ENCODE measurements around the gene TOX2. TPM values are rescaled to one million over a fixed set of nuclear protein-coding genes. Genes with fewer than 3 reads are reported as not detected.

The TOX2 gene
- total RNA-seq, 6 experiments from 2014 or later: 1.5 to 5.0 (median 2.2) TPM

DNA sequence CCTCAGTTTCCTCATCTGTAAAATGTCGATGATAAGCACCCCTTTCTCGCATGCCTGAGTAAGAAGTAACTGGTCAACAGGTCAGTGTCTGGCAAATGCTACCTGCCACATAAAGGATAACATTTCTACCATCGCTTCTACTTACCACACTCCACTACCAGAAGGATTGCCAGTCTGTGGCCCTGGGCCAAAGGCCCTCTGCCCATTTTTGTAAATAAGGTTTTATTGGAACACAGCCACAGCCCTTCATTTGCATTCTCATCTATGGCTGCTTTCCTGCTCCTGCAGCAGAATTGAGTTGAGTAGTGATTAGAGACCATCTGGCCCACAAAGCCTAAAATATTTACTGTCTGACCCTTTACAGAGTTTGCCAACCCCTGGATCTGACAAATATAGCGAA lies 121.8 kb downstream of the TOX2 start:
- DNase-seq (peak in 1 of 3 donors; percentile 26), ATAC-seq (no peak)
- intact Hi-C loops (cut with DNase I): no loop called here
- Histone ChIP-seq H3K4me3 (no peak overlapping the region), H3K36me3 (no peaks in the 10 kb centered on the region), H3K4me1 (no peaks in the 10 kb centered on the region), H3K27me3 (no peaks in the 10 kb centered on the region), H3K9me3 (no peaks in the 10 kb centered on the region), H3K27ac (no peak overlapping the region)
- WGBS (ENCODE audit: insufficient coverage, low coverage, low lambda C conversion rate, missing lambda C conversion rate): 63% methylated on average over 2 of the region's 4 CpGs
- TF ChIP-seq, protein P1, sequence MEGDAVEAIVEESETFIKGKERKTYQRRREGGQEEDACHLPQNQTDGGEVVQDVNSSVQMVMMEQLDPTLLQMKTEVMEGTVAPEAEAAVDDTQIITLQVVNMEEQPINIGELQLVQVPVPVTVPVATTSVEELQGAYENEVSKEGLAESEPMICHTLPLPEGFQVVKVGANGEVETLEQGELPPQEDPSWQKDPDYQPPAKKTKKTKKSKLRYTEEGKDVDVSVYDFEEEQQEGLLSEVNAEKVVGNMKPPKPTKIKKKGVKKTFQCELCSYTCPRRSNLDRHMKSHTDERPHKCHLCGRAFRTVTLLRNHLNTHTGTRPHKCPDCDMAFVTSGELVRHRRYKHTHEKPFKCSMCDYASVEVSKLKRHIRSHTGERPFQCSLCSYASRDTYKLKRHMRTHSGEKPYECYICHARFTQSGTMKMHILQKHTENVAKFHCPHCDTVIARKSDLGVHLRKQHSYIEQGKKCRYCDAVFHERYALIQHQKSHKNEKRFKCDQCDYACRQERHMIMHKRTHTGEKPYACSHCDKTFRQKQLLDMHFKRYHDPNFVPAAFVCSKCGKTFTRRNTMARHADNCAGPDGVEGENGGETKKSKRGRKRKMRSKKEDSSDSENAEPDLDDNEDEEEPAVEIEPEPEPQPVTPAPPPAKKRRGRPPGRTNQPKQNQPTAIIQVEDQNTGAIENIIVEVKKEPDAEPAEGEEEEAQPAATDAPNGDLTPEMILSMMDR (IDR thresholded peaks at IDR 0.05): no peak
- TF ChIP-seq POLR2A (IDR thresholded peaks at IDR 0.05): no peak

DNA sequence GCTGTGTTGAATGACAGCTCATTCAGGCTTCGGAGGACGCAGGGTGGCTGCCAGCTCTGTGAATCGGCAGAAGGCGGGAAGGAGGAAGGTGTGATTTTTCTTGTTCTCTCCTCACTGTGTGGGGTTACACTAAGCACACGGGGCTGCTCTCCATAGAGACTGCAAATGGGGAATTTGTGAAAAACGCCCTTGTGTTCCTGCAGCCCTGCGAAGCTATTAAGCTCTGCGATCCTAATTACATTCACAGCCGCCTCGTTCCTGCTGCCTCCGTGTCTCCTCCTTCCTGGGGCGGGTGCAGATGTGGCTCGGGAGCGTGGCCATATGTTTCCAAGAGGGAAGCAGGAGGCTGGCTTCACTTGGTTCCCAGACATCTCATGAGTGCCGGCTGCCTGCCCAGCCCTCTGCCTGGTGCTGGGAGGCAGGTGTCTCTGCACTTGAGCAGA lies 124.0 kb downstream of the TOX2 start:
- 32% methylated on average over 10 of the region's 15 CpGs for WGBS (ENCODE audit: insufficient coverage, low coverage, low lambda C conversion rate, missing lambda C conversion rate)
- H3K4me1 ChIP-seq: no peaks in the 10 kb centered on the region
- H3K9me3 ChIP-seq: no peaks in the 10 kb centered on the region
- TF ChIP-seq, protein P1 (IDR thresholded peaks at IDR 0.05): no peak
- TF ChIP-seq POLR2A (IDR thresholded peaks at IDR 0.05): no peak
- no peak overlapping the region for H3K27ac ChIP-seq
- H3K36me3 ChIP-seq: no peaks in the 10 kb centered on the region
- no peaks in the 10 kb centered on the region for H3K27me3 ChIP-seq
- no peak overlapping the region for H3K4me3 ChIP-seq
- ATAC-seq (no peak), DNase-seq (no peak)
- intact Hi-C loops (cut with DNase I): no loop called here

DNA sequence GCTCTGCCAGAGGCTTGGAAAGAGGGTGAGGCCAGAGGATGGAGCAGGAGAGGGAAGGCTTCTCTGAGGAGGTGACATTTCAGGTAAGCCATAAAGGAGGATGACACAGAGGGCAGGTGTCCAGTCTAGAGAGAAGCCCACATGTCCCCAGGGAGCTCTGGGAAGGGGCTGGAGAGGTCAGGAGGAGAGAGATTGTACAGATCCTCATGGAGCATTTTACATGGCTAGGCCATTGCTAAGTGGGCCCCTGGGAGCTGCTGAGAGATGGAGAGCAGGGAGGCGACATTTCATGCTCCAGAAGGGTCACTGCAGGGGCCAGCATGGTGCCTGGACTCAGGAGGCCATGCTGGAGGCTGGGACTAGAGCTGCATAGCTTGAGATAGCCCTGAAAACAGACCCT lies 124.5 kb downstream of the TOX2 start:
- ATAC-seq (no peak), DNase-seq (no peak)
- no CpG with 5 or more reads among the region's 1 CpG for WGBS (ENCODE audit: insufficient coverage, low coverage, low lambda C conversion rate, missing lambda C conversion rate)
- H3K9me3 ChIP-seq: no peaks in the 10 kb centered on the region
- H3K4me1 ChIP-seq: no peaks in the 10 kb centered on the region
- H3K27me3 ChIP-seq: no peaks in the 10 kb centered on the region
- intact Hi-C loops (cut with DNase I): no loop called here
- H3K36me3 ChIP-seq: no peaks in the 10 kb centered on the region
- TF ChIP-seq, protein P1 (IDR thresholded peaks at IDR 0.05): no peak
- TF ChIP-seq POLR2A (IDR thresholded peaks at IDR 0.05): no peak
- no peak overlapping the region for H3K27ac ChIP-seq
- H3K4me3 ChIP-seq: no peak overlapping the region

DNA sequence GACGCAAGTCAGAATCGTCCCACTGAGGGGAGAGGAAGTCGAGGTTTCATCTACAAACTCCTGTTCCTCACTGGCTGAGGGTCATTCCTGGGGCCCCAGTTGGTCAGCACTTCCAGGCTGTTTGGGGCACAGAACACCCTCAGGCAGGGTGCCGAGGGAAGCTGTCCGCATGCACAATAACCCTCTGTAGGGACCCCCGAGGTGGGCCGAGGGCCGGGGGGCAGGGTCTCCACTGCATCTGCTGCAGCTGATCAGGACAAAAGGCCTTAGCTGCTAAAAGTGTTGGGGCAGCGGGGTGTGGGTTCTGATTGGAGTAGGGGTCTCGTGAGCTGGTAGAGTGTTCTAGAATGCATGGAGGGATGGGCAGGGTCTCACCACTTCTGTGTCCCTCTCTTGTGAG lies 125.1 kb downstream of the TOX2 start:
- intact Hi-C loops (cut with DNase I): no loop called here
- no peak overlapping the region for H3K27ac ChIP-seq
- H3K36me3 ChIP-seq: no peaks in the 10 kb centered on the region
- H3K4me1 ChIP-seq: no peaks in the 10 kb centered on the region
- ATAC-seq (no peak), DNase-seq (no peak)
- no peak for TF ChIP-seq POLR2A (IDR thresholded peaks at IDR 0.05)
- TF ChIP-seq, protein P1 (IDR thresholded peaks at IDR 0.05): no peak
- WGBS (ENCODE audit: insufficient coverage, low coverage, low lambda C conversion rate, missing lambda C conversion rate): 86% methylated on average over 1 of the region's 10 CpGs
- no peaks in the 10 kb centered on the region for H3K27me3 ChIP-seq
- H3K4me3 ChIP-seq: no peak overlapping the region
- no peaks in the 10 kb centered on the region for H3K9me3 ChIP-seq
